Activated naive CD4-positive, alpha-beta T cell treated with anti-CD3 and anti-CD28 coated beads, Interleukin-2, amount 50 U/mL, for 16 hours (primary cell): ENCODE data around the gene HARS1.
"Not testable (repeated sequence)": the region's sequence is repeated elsewhere in the genome, so short reads cannot be mapped to it uniquely, and the experiment has no call there.

Experiments
- DNase-seq: peaks from one replicate; pipeline ENCODE4 v3.0.0-alpha.2; 2020

Gene HARS1, protein sequence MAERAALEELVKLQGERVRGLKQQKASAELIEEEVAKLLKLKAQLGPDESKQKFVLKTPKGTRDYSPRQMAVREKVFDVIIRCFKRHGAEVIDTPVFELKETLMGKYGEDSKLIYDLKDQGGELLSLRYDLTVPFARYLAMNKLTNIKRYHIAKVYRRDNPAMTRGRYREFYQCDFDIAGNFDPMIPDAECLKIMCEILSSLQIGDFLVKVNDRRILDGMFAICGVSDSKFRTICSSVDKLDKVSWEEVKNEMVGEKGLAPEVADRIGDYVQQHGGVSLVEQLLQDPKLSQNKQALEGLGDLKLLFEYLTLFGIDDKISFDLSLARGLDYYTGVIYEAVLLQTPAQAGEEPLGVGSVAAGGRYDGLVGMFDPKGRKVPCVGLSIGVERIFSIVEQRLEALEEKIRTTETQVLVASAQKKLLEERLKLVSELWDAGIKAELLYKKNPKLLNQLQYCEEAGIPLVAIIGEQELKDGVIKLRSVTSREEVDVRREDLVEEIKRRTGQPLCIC

DNA sequence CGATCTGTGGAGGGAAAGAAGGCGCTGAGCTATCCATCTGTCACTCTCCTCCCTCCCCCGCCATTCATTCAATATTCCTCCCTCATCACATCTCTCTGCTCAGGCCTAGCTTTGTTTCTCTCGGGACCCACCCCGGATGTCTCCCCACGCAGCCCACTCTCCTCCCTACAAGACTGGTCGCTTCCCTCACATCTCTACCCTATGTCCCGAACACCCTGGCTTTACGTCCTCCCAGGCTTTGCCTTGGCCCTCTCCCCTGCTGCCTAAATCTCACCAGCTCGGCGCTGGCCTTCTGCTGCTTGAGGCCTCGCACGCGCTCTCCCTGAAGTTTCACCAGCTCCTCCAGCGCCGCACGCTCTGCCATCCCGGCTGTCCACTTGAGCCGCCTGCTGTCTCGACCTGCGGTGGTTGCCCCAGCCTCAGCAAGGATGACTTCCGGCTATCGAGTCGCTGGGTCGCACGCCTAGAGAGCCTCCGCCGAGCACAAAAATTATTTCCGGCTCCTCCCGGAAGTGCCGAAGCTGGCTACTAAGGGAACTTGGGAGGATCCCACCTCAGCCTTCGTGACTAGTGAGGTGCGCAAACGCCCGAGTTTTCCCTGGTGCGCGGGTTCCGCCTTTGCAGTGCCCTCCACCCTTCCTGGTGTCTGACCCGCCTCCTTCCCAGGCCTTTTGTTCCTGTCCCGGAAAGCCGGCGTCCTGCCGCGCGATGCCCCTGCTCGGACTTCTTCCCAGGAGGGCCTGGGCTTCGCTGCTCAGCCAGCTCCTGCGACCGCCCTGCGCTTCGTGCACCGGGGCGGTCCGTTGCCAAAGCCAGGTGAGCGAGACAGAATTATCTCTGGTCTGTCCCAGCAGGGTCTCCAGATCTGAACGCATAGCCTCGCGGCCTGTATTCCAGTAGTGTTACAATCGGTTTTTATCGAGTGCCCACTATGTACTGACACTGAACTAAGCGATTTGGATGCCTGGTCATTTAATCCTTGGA, at the start of gene HARS1, which contains the start of gene HARS2:
HARS1 (minus strand) TSS at position 430 of the 984 bp plus-strand sequence; CDS start at position 364, 66 bp downstream.
HARS2 (plus strand) TSS at position 515 of the 984 bp plus-strand sequence; CDS start at position 709, 194 bp downstream.
- peak; percentile 84 for DNase-seq

DNA sequence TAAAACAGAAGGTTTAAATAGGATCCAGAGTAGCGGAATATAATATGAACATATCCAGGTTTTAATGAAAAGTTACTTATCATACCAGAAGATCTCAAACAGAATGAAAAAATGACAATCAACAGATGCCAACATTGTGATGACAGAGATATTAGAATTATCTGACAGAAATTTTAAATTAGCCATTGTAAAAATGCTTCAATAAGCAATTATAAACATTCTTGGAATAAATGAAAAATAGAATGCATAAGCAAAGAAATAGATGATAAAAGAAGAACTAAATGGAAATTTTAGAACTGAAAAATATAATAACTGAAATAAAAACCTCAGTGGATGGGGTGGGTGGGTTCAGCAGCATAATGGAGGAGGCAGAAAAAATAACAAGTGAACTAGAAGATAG, 46.3 kb upstream of the HARS1 start:
- no peak for DNase-seq

DNA sequence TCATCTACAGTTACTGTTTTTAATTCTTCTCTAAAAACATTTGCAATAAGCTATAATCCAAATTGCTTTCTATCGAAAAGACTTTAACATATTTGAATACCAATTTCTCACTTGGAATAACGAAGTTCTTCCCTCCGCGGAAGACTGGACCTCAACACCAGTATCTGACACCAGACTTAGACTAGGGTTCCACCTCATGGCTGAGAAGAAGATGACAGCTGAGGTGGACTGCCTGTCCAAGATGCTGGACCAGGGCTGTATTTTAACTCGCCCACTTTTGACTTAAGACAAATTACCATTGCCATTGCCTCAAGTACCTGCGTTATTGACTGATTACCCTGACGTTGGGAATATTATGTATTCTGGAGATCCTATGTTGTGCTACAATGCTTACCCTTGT, 43.2 kb upstream of the HARS1 start:
- no peak for DNase-seq

DNA sequence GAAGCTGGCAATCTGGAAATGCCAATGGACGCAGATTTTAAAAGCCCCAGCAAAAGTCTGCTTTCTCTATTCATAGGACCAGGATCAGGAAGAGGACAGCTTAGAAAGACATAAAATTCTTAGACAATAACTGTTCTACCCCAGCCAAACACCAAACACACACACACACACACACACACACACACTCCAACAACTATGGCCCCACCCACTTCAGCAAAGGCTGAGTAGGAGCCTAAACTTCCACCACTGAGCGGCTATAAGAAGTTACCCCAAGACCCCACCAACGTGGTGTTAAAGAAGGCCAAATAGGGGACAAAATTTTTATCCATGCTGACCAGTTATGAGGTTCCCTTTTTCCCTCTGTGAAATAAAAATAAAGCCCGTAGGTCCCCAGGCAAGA, 41.9 kb upstream of the HARS1 start:
- no peak for DNase-seq

DNA sequence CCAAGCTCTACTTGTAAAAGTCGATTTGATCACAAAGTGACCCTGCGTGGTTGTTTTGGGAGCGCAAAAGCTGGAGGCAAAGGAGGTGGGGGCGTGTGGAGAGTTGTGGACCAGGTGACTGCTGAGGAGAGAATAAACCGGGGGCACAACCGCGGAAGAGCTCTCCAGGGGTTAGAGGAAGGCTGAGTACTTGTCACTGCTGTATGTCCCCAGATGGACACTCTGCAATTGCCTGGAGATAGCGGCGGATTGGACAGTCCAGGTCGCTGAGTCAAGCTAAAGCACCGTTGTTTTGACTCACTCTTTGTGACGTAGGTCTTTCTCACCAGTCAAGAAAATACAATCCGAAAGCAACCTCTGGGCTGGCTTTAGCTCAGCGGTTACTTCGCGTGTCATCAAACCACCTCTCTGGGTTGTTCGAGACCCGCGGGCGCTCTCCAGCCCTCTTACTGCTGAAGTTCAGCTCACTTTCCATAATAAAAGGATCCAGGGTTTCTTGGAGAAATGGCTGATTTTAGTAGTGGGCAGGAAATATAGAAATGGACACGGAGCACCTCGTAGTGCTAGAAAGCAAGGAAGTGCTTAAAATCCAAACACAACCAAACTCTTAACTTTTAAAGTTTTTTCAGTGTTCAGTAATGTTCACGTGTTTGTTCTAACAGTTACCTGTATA, 34.8 kb upstream of the HARS1 start:
- DNase-seq: peak; percentile 67

DNA sequence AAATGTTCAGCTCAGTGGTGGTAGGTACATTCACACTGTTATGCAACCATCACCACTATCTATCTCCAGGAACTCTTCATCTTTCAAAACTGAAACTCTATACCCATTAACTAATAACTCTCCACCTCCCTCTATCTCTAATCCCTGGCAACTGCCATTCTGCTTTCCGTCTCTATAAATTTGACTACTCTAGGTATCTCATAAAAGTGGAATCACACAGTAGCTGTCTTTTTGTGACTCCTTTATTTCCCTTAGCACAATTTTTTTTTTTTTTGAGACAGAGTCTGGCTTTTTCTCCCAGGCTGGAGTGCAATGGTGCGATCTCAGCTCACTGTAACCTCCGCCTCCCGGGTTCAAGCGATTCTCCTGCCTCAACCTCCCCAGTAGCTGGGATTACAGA, 30.2 kb upstream of the HARS1 start:
- DNase-seq: not testable (repeated sequence)

DNA sequence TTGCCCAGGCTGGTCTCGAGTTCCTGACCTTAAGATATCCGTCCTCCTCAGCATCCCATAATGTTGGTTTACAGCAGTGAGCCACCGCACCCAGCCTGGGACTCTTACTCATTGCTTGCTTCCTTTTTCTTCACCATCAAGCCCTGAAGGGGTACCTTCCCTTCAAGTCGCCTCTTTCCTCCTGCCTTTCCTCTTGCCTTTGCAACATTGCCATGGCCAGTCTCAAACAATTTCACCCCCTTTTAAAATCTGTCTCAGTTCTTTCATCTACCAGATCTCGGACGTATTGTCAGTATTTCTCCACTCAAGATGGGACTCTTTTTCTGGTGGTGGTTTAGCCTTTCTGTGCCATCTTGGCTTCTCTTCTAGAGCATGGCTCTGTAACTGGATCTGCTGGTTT, 29.6 kb upstream of the HARS1 start:
- DNase-seq: not testable (repeated sequence)

DNA sequence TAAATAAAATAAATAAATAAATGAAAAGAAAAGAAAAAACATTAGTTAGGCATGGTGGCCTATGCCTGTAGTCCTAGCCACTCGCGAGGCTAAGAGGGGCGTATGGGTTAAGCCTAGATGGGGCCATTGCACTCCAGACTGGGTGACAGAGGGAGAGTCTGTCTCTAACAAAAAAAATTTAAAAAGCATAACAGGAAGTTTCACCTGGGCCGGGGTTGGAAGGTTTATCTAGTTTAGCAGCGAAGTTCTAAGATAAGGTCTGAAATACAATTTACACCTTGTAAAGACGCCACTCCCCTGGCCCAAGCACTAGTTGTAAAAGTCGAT, 27.1 kb upstream of the HARS1 start:
- DNase-seq: no peak

DNA sequence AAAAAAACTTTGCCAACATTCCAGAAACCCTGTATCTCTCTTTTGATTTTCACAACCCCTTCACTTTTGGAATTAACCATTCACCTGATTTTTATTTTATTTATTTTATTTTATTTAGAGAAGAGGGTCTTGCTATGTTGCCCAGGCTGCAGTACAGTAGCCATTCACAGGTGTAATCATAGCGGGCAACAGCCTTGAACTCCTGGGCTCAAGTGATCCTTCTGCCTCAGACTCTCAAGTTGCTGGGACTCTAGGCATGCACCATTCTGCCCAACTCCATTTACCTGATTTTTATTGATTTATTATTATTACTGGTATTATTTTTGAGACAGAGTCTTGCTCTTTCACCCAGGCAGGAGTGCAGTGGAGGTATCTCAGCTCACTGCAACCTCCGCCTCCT, 25.1 kb upstream of the HARS1 start:
- DNase-seq: not testable (repeated sequence)

DNA sequence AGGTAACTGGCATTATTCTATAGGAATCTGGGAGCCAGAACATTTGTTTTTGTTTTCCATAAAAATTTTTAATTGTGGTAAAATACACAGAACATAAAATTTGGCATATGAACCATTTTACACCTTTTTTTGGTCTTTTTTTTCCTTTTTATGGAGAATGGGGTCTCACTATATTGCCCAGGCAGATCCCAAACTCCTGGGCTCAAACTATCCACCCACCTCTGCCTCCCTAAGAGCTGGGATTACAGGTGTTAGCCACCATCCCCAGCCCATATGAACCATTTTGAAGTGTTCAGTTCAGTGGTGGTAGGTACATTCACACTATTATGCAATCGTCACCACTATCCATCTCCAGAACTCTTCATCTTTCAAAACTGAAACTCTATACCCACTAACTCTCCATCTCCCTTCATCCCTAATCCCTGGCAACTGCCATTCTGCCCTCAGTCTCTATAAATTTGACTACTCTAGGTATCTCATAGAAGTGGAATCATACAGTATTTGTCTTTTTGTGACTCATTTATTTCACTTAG, 22.5 kb upstream of the HARS1 start:
- DNase-seq: no peak

DNA sequence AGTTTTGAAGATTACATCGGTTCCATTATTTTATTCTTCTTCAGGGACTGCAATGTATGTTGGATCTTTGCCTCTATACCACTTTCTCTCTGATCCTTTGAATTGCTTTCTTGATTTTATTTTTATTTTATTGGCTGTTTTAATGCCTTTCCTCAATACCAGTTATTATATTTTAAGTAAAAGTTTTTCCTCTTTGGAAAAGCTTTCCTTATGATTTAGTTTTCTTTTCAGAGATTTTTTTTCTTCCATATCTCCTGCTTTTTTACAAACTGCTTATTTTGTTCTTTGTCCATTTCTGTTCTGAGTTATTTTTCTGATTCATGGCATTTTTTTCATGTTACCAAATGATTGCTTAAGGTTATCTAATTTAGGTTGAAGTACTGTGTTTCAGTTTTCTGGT, 20.6 kb upstream of the HARS1 start:
- DNase-seq: no peak

DNA sequence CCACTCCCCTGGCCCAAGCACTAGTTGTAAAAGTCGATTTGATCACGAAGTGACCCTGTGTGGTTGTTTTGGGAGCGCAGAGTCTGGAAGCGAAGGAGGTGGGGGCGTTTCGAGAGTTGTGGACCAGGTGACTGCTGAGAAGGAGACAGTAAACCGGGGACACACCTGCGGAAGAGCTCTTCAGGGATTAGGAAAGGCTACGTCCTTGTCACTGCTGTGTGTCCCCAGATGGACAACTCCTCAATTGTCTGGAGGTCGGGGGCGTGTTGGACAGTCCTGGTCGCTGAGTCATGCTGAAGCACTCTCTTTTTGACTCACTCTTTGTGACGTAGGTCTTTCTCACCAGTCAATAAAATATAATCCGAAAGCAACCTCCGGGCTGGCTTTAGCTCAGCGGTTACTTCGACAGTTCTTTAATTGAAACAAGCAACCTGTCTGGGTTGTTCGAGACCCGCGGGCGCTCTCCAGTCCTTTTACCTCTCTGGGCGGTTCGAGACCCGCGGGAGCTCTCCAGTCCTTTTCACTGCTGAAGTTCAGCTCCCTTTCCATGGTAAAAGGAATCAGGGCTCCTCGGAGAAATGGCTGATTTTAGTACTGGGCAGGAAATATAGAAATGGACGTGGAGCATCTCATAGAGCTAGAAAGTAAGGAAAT, 19.9 kb upstream of the HARS1 start:
- peak; percentile 78 for DNase-seq

DNA sequence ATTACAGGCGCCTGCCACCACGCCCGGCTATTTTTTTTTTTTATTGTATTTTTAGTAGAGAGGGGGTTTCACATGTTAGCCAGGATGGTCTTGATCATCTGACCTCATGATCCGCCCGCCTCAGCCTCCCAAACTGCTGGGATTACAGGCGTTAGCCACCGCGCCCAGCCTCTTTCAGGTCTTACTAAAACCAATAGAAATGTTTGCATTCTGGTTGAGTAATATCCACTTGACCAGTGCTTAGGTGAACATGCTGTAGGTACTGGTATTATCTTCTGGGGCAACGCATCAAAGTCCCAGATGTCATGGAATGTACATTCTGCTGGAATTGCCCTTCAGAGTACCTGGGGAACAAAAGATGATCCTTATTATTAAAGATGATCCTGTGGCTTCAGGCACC, 17.6 kb upstream of the HARS1 start:
- not testable (repeated sequence) for DNase-seq

DNA sequence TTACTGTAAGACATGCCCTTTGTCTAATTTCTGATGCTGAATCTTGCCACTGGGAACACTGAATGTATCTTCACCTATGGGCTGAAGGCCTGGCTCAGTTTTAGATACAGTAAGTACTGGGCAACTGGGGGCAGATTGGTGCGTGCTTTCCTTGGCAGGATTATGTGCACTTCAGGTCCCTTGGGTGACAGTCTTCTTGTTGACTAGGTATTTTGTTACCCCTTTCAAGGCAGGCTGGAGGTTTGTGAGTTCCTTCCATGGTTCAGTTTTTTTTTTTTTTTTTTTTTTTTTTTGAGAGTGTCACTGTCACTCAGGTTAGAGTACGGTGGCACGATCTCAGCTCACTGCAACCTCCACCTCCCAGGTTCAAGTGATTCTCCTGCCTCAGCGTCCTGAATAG, 16.6 kb upstream of the HARS1 start:
- DNase-seq: no peak

DNA sequence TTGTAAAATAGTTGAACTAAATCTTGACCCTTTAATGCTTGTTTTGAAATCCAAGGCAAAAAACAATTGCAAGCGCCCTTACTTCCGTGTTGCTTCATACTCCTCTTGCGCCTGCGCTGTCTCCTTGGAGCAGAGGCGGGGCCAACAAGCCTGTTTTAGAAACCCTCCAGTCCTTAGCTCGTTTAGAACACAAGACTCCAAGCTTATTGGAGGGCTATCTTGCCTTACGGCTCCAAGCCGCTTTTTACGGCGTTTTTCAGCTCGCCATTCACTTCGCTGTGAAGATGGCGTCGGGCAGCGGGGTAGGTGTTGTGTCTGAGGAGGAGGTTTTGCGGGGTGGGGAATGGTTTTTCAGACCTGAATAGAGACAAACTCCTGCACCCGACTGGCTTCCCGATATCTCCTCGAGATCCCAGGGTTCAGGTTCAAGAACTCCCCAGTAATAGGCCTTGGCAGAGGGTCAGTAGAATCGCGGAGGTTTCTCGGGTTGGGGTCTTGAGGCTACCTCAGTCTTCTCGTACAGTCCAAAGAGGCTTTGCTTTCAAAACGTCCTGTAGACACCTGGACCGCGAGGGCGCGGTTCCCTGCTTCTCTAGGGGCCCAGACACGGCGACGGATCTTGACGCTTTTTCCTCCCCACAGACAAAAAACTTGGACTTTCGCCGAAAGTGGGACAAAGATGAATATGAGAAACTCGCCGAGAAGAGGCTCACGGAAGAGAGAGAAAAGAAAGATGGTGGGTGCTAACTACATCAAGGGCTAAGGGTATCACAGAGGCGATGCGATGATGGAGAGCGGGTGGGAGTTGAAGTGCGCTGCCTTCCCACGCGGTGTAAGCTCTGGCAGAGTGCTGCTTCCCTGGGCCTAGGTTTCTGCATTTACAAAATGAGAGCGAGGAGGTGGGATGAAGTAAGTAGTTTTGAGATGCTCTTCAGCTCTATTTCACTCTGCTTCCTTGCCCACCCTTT, 9.3 kb upstream of the HARS1 start, which contains the start of gene ZMAT2:
ZMAT2 (plus strand) TSS at position 271 of the 968 bp plus-strand sequence; CDS start at position 285, 14 bp downstream.
- DNase-seq: peak; percentile 93

DNA sequence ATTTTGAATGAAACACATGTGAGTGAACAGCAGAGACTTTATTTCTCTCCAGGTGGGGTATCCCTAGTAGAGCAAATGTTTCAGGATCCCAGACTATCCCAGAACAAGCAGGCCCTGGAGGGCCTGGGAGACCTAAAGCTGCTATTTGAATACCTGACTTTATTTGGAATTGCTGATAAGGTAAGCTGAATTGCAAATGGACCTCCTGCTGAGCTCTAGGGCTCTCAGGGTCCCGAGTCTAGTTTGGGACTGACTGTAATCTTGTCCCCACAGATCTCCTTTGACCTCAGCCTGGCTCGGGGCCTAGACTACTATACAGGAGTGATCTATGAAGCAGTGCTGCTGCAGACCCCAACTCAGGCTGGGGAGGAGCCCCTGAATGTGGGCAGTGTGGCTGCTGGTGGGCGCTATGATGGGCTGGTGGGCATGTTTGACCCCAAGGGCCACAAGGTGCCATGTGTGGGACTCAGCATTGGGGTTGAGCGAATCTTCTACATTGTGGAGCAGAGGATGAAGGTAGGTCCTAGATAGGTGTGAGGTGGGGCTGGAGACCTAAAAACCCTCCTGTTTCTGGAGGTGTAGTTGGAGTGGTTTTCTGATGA, 5.8 kb upstream of the HARS1 start:
- no peak for DNase-seq

DNA sequence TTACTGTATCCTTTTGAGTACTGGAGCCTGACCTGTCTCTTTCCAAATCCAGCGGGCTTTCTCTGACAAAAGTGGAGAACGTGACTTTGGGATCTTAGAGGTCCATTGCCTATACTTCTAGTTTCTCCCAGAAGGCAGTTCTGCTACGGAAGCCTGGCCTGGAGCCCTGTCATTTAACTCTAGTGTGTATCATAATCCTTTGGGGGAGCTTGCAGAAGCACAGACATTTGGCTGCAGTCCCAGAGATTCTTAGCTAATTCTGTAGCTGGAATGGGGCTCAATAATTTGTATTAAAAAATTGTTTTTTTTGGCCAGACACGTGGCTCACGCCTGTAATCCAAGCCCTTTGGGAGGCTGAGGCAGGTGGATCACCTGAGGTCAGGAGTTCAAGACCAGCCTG, 3.1 kb upstream of the HARS1 start:
- DNase-seq: no peak

DNA sequence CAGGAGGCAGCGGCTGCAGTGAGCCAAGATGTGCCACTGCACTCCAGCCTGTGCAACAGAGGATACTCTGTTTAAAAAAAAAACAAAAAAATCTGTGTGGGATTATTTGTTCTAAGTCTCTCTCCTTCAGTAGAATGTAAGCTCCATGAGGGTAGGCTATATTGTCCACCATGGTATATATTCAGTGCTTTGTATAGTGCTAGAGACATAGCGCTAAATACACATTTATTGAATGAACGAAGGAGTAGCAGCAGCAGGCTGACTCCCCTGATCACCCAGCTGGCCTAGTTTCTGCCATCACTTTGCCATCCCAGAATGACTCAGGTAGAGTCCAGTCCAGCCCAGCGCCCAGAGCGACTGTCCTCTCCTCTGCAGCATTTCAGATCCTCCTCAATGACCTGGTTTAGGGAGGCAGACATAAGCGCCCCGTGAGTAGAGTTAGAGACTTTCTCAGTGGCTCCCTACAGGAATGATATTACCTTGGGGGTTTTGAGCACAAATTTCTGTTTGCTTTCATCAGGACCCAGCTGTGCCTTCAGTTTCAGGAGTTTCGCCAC, 716 bp downstream of the HARS1 start:
- no peak for DNase-seq

DNA sequence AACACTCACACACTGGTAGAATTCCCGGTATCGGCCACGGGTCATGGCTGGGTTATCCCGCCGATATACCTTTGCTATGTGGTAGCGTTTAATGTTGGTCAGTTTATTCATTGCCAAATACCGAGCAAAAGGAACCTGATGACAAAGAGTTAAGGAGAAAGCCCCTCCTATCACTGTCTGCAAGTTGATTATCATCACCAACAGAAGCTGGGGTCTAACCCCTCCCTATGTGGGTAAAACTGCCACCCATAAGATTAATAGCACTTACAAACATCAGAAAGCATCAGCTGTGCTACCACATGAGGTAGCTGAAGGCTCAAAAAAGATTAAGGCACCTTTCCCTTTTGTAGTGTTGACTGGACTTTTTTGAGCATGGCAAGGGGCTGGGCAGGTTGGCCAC, 12.2 kb downstream of the HARS1 start:
- DNase-seq: no peak

DNA sequence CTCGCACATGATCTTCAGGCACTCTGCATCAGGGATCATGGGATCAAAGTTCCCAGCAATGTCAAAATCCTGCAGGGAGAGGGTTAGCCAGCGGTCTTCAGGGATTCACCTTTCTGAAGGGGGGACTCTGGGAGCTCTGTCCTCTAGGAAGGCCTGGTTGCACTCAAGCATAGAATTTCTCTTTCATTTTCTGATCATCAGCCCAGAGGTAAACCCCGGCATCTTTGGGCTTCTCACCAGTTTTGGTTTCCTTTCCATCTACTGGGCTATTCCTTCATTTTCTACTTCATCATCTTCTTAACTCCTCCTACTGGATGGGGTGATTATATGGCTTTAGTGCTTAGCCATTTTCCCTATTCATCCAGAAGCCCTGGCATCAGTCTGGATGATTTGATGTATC, 13.2 kb downstream of the HARS1 start:
- no peak for DNase-seq
